ENCODE measurements around the gene ATP5PD. TPM values are rescaled to one million over a fixed set of nuclear protein-coding genes. Genes with fewer than 3 reads are reported as not detected.

ATP5PD gene
- total RNA-seq, 5 donors from 2014 or later (not counting 1 experiment from before 2014, with no cell fraction given) = 115 to 170 (median 139) TPM

GRCh38 chr17:75012096-75012345 lies 34.7 kb downstream of the ATP5PD start:
- no peaks in the 10 kb centered on the region for H3K27me3 Mint-ChIP-seq
- peaks cover 33 to 39% (median 39%) of the 10 kb centered on the region in 3 donors for H3K4me1 Mint-ChIP-seq
- H3K9me3 Mint-ChIP-seq = no peaks in the 10 kb centered on the region
- peak overlapping the region; percentile 85 to 86 for H3K27ac Mint-ChIP-seq
- no peak for ATAC-seq (replicated peaks in 1 of 4)
- ChIA-PET CTCF (interaction anchor here (0.6 to 4.1 kb wide), 13 partner anchors 10 to 102 kb away, joined by 3 to 46 read pairs (median 3); partner anchors contain the start of genes CDR2L (in 1 of the 2), HID1 (in 1 of the 2) and KCTD2 (in 1 of the 2)), POLR2A (interaction anchor here in 1 of 2 donors (1.3 kb wide), 1 partner anchor 13 kb away, joined by 3 read pairs; no protein-coding TSS in a partner anchor)
- WGBS (ENCODE audit: insufficient coverage) = 100% methylated on average over 3 of the region's 5 CpGs
- peaks cover 10% of the 10 kb centered on the region for H3K36me3 Mint-ChIP-seq
- H3K27me3 ChIP-seq (replicated peaks in 1 of 2; ENCODE audit: control insufficient read depth in 2 of 2, extremely low read depth in 1 of 2, insufficient read depth in 2 of 2, low read length in 1 of 2) = peaks cover 0 to 6% of the 10 kb centered on the region in 2 experiments
- peak overlapping the region; percentile 67 to 94 for H3K4me3 ChIP-seq (ENCODE audit: control insufficient read depth in 1 of 2, extremely low read depth in 1 of 2, low read length in 1 of 2)
- peak in 1 of 35 experiments; percentile 25 for DNase-seq
- H3K9me3 ChIP-seq = no peaks in the 10 kb centered on the region
- H3K4me1 ChIP-seq (ENCODE audit: control insufficient read depth in 1 of 2, extremely low read depth in 1 of 2, insufficient read depth in 2 of 2, low read length in 2 of 2) = peaks cover 6 to 20% of the 10 kb centered on the region in 2 experiments
- H3K4me3 Mint-ChIP-seq = peak overlapping the region; percentile 92 to 94 (median 93)
- peaks cover 0 to 8% of the 10 kb centered on the region in 2 donors for H3K36me3 ChIP-seq (ENCODE audit: control insufficient read depth in 2 of 2, extremely low read depth in 1 of 2, insufficient read depth in 1 of 2, low read length in 1 of 2)
- H3K27ac ChIP-seq (ENCODE audit: low read length) = peak overlapping the region; percentile 72

GRCh38 chr17:75011401-75012095 lies 35.2 kb downstream of the ATP5PD start:
- peak overlapping the region; percentile 92 to 94 (median 93) for H3K4me3 Mint-ChIP-seq
- ChIA-PET POLR2A (interaction anchor here in 1 of 2 donors (1.3 kb wide), 1 partner anchor 14 kb away, joined by 3 read pairs; no protein-coding TSS in a partner anchor), CTCF (interaction anchor here (0.6 to 4.1 kb wide), 12 partner anchors 10 to 103 kb away, joined by 3 to 46 read pairs (median 4); partner anchors contain the start of genes CDR2L (in 1 of the 2), HID1 (in 1 of the 2) and KCTD2 (in 1 of the 2))
- peaks cover 7% of the 10 kb centered on the region for H3K36me3 Mint-ChIP-seq
- peaks cover 0 to 6% of the 10 kb centered on the region in 2 experiments for H3K27me3 ChIP-seq (replicated peaks in 1 of 2; ENCODE audit: control insufficient read depth in 2 of 2, extremely low read depth in 1 of 2, insufficient read depth in 2 of 2, low read length in 1 of 2)
- no peaks in the 10 kb centered on the region for H3K9me3 ChIP-seq
- H3K4me1 ChIP-seq (ENCODE audit: control insufficient read depth in 1 of 2, extremely low read depth in 1 of 2, insufficient read depth in 2 of 2, low read length in 2 of 2) = peaks cover 6 to 20% of the 10 kb centered on the region in 2 experiments
- ATAC-seq (replicated peaks in 1 of 4) (peak in 1 of 4 experiments; percentile 3), DNase-seq (no peak)
- 95% methylated on average over 4 of the region's 13 CpGs for WGBS (ENCODE audit: insufficient coverage)
- H3K4me1 Mint-ChIP-seq = peaks cover 33 to 36% (median 36%) of the 10 kb centered on the region in 3 donors
- H3K4me3 ChIP-seq (ENCODE audit: control insufficient read depth in 1 of 2, extremely low read depth in 1 of 2, low read length in 1 of 2) = no peak overlapping the region
- peak overlapping the region; percentile 85 to 86 for H3K27ac Mint-ChIP-seq
- peaks cover 0 to 2% of the 10 kb centered on the region in 2 donors for H3K27me3 Mint-ChIP-seq
- H3K9me3 Mint-ChIP-seq = no peaks in the 10 kb centered on the region
- peak overlapping the region; percentile 72 for H3K27ac ChIP-seq (ENCODE audit: low read length)
- H3K36me3 ChIP-seq (ENCODE audit: control insufficient read depth in 2 of 2, extremely low read depth in 1 of 2, insufficient read depth in 1 of 2, low read length in 1 of 2) = peaks cover 0 to 4% of the 10 kb centered on the region in 2 donors

- ChIA-PET POLR2A (no interaction called here), CTCF (interaction anchor here (0.6 to 4.1 kb wide), 12 partner anchors 9 to 643 kb away, joined by 3 to 46 read pairs (median 4); partner anchors contain the start of genes CDR2L (in 1 of the 2), HID1 (in 1 of the 2) and KCTD2 (in 1 of the 2))
- H3K9me3 Mint-ChIP-seq = no peaks in the 10 kb centered on the region
- H3K27ac Mint-ChIP-seq = peak overlapping the region in 1 of 2 donors; percentile 11
- DNase-seq (no peak), ATAC-seq (replicated peaks in 1 of 4) (no peak)
- Histone ChIP-seq H3K27ac (ENCODE audit: low read length) (no peak overlapping the region), H3K4me3 (ENCODE audit: control insufficient read depth in 1 of 2, extremely low read depth in 1 of 2, low read length in 1 of 2) (no peak overlapping the region), H3K9me3 (no peaks in the 10 kb centered on the region), H3K27me3 (replicated peaks in 1 of 2; ENCODE audit: control insufficient read depth in 2 of 2, extremely low read depth in 1 of 2, insufficient read depth in 2 of 2, low read length in 1 of 2) (peaks cover 0 to 6% of the 10 kb centered on the region in 2 experiments), H3K36me3 (ENCODE audit: control insufficient read depth in 2 of 2, extremely low read depth in 1 of 2, insufficient read depth in 1 of 2, low read length in 1 of 2) (no peaks in the 10 kb centered on the region), H3K4me1 (ENCODE audit: control insufficient read depth in 1 of 2, extremely low read depth in 1 of 2, insufficient read depth in 2 of 2, low read length in 2 of 2) (peaks cover 6 to 20% of the 10 kb centered on the region in 2 experiments)
- H3K4me1 Mint-ChIP-seq = peaks cover 32 to 33% (median 32%) of the 10 kb centered on the region in 3 donors
- peaks cover 0 to 3% of the 10 kb centered on the region in 2 donors for H3K27me3 Mint-ChIP-seq
- WGBS (ENCODE audit: insufficient coverage) = 84% methylated on average over 5 of the region's 8 CpGs
- H3K36me3 Mint-ChIP-seq = peaks cover 3% of the 10 kb centered on the region
- peak overlapping the region; percentile 53 to 94 (median 60) for H3K4me3 Mint-ChIP-seq
Measured at GRCh38 chr17:75010683-75011400, 35.9 kb downstream of the ATP5PD start.

GRCh38 chr17:75009139-75009724 lies 37.5 kb downstream of the ATP5PD start:
- Mint-ChIP-seq H3K4me3 (no peak overlapping the region), H3K36me3 (no peaks in the 10 kb centered on the region), H3K4me1 (peaks cover 20 to 26% (median 24%) of the 10 kb centered on the region in 3 donors), H3K27me3 (peaks cover 0 to 3% of the 10 kb centered on the region in 2 donors), H3K27ac (no peak overlapping the region), H3K9me3 (no peaks in the 10 kb centered on the region)
- Histone ChIP-seq H3K27ac (ENCODE audit: low read length) (no peak overlapping the region), H3K27me3 (replicated peaks in 1 of 2; ENCODE audit: control insufficient read depth in 2 of 2, extremely low read depth in 1 of 2, insufficient read depth in 2 of 2, low read length in 1 of 2) (peaks cover 0 to 9% of the 10 kb centered on the region in 2 experiments), H3K4me3 (ENCODE audit: control insufficient read depth in 1 of 2, extremely low read depth in 1 of 2, low read length in 1 of 2) (no peak overlapping the region), H3K4me1 (ENCODE audit: control insufficient read depth in 1 of 2, extremely low read depth in 1 of 2, insufficient read depth in 2 of 2, low read length in 2 of 2) (peaks cover 6 to 20% of the 10 kb centered on the region in 2 experiments), H3K9me3 (no peaks in the 10 kb centered on the region), H3K36me3 (ENCODE audit: control insufficient read depth in 2 of 2, extremely low read depth in 1 of 2, insufficient read depth in 1 of 2, low read length in 1 of 2) (no peaks in the 10 kb centered on the region)
- DNase-seq = no peak
- ATAC-seq (replicated peaks in 1 of 4) = no peak
- no CpG with 5 or more reads among the region's 2 CpGs for WGBS (ENCODE audit: insufficient coverage)
- POLR2A ChIA-PET = no interaction called here
- CTCF ChIA-PET = interaction anchor here in 1 of 2 donors (0.6 to 0.7 kb wide), 2 partner anchors 529 to 624 kb away, joined by 3 to 4 read pairs; partner anchors contain the start of gene SMIM5

- H3K4me1 Mint-ChIP-seq = peaks cover 12 to 19% (median 17%) of the 10 kb centered on the region in 3 donors
- no peaks in the 10 kb centered on the region for H3K9me3 ChIP-seq
- ATAC-seq (replicated peaks in 1 of 4) (no peak), DNase-seq (no peak)
- ChIA-PET CTCF (interaction anchor here in 1 of 2 donors (0.6 to 0.7 kb wide), 3 partner anchors 380 to 625 kb away, joined by 3 to 4 read pairs (median 3); partner anchors contain the start of gene SMIM5), POLR2A (no interaction called here)
- H3K27me3 ChIP-seq (replicated peaks in 1 of 2; ENCODE audit: control insufficient read depth in 2 of 2, extremely low read depth in 1 of 2, insufficient read depth in 2 of 2, low read length in 1 of 2) = peaks cover 0 to 9% of the 10 kb centered on the region in 2 experiments
- H3K36me3 ChIP-seq (ENCODE audit: control insufficient read depth in 2 of 2, extremely low read depth in 1 of 2, insufficient read depth in 1 of 2, low read length in 1 of 2) = peaks cover 0 to 2% of the 10 kb centered on the region in 2 donors
- H3K4me1 ChIP-seq (ENCODE audit: control insufficient read depth in 1 of 2, extremely low read depth in 1 of 2, insufficient read depth in 2 of 2, low read length in 2 of 2) = peaks cover under 1 to 12% of the 10 kb centered on the region in 2 experiments
- no peak overlapping the region for H3K27ac ChIP-seq (ENCODE audit: low read length)
- no peak overlapping the region for H3K4me3 ChIP-seq (ENCODE audit: control insufficient read depth in 1 of 2, extremely low read depth in 1 of 2, low read length in 1 of 2)
- H3K27me3 Mint-ChIP-seq = peaks cover 0 to 3% of the 10 kb centered on the region in 2 donors
- no peaks in the 10 kb centered on the region for H3K36me3 Mint-ChIP-seq
- WGBS (ENCODE audit: insufficient coverage) = 60% methylated on average over 1 of the region's 6 CpGs
- H3K4me3 Mint-ChIP-seq = no peak overlapping the region
- no peak overlapping the region for H3K27ac Mint-ChIP-seq
- H3K9me3 Mint-ChIP-seq = no peaks in the 10 kb centered on the region
Measured at GRCh38 chr17:75008373-75008772, 38.4 kb downstream of the ATP5PD start.
